Stimulated activated naive B cell treated with anti-CD40 and anti-IgM and Interleukin-4, amounts not matched to agents 10 μg/mL and 1 μg/mL and 100 μg/mL, for 72 hours (primary cell): ENCODE data around the gene TOMM5.
"Not testable (repeated sequence)": the region's sequence is repeated elsewhere in the genome, so short reads cannot be mapped to it uniquely, and the experiment has no call there.

ENCODE experiments used
- ATAC-seq, 2 donors: fragments of 150-1000 bp; cut with Tn5 transposase; replicated peaks; 2 replicates each; pipeline ENCODE4 v1.10.0; 2021; ENCODE audit warnings: moderate library complexity in 1 of 2
- DNase-seq: peaks from one replicate; pipeline ENCODE4 v3.0.0; 2021
- H3K27ac Mint-ChIP-seq: one replicate; pipeline ENCODE4 v1.8.0; 2022; ENCODE audit warnings: mild to moderate bottlenecking, mixed read lengths
- H3K27me3 Mint-ChIP-seq, 2 donors: one replicate each; pipeline ENCODE4 v1.8.0; 2022; ENCODE audit warnings: mixed read lengths in 2 of 2
- H3K36me3 Mint-ChIP-seq, 2 donors: one replicate each; pipeline ENCODE4 v1.8.0; 2022; ENCODE audit warnings: mixed read lengths in 2 of 2, mild to moderate bottlenecking in 1 of 2
- H3K4me1 Mint-ChIP-seq, 2 donors: one replicate each; pipeline ENCODE4 v1.8.0; 2022; ENCODE audit warnings: mixed read lengths in 2 of 2, mild to moderate bottlenecking in 1 of 2
- H3K4me3 Mint-ChIP-seq, 2 donors: one replicate each; pipeline ENCODE4 v1.8.0; 2022; ENCODE audit warnings: mild to moderate bottlenecking in 2 of 2, mixed read lengths in 2 of 2, moderate library complexity in 1 of 2
- H3K9me3 Mint-ChIP-seq, 2 donors: one replicate each; pipeline ENCODE4 v1.8.0; 2022; ENCODE audit warnings: mixed read lengths in 2 of 2, mild to moderate bottlenecking in 1 of 2

Gene TOMM5

DNA sequence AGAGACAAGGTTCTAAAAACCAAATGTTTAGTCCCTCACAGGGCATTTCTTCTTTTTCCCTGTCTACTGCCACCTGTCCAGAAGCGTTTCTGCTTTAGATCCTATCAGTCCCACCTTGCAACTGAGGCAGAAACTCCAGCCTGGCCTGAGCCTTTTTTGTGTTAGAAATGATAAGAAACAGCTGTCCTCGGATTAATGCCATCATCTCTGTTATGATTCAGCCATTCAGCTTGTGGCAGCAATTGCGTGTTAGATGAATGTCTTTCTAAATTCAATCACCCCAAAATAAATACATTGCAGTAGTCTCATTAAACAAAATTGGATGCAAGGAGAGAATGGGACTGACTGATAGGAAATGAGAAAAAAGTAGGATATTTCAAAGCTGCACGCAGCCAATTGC, 30.1 kb upstream of the TOMM5 start:
- Mint-ChIP-seq H3K9me3 (no peaks in the 10 kb centered on the region), H3K4me1 (peaks cover 2 to 4% of the 10 kb centered on the region in 2 donors), H3K27me3 (peaks cover 0 to 6% of the 10 kb centered on the region in 2 donors), H3K27ac (no peak overlapping the region), H3K4me3 (no peak overlapping the region), H3K36me3 (no peaks in the 10 kb centered on the region)
- ATAC-seq, result no peak
- no peak for DNase-seq

DNA sequence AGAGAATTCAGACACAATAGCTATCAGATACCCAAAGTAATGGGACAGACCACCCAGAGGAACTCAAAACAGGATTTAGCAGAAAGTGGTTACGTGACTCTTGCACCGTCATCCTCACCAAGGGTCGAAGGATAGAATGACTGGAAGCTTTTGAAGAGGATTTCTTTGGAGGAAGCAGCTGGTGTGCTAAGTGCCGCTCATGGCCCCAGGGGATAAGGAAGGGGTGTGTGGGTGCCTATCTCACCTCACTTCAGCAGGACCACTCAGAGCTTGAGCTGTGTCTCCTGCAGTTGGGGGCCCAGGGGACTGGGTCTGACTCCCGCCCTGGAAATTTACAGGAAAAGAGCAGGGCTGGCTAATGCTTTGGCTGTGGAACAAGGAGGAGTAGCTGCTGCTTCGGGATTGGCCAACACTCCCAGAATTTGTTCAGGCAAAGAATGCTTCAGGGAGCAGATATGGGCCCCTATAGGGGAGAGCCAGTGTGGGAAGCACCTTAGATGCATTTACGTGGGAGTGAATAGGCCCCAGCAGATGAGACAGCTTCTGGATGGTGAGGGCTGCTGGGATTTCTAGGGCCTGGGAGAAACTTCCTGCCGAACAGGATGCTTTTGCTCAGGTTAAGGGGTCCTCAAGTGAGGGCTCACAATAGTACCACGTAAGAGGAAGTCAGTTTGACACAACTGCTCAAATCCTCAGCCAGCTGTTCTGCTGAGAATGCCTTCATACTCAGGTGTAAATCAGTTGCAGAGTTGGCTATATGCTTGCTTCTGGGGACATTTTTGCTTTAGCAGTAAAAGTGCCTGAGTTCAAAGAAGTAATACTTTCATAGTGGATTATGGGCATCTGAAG, 29.1 kb upstream of the TOMM5 start:
- Mint-ChIP-seq H3K27me3 (peaks cover 0 to 6% of the 10 kb centered on the region in 2 donors), H3K4me3 (no peak overlapping the region), H3K36me3 (no peaks in the 10 kb centered on the region), H3K27ac (no peak overlapping the region), H3K4me1 (peaks cover 0 to 4% of the 10 kb centered on the region in 2 donors), H3K9me3 (no peaks in the 10 kb centered on the region)
- DNase-seq, result no peak
- no peak for ATAC-seq

DNA sequence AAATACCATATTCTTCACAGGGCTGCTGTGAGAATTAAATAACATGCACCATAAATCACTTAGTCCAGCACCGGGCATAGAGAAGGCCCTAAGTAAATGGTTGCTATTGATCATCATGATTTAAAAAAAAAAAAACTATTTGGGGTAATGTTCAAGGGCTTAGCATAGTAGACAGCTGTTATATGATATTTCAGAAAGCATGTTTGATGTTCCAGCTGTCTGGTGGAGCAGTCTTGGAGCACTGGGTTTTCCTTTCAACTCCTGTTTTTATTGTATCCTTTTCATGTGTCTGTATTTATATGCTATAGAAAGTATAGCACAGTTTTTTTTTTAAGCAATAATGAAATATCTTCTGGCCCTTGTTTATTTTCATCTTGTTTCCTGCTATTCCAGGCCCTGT, 28.0 kb upstream of the TOMM5 start:
- Mint-ChIP-seq H3K9me3 (no peaks in the 10 kb centered on the region), H3K4me1 (peaks cover 0 to 4% of the 10 kb centered on the region in 2 donors), H3K27ac (no peak overlapping the region), H3K27me3 (peaks cover 0 to 6% of the 10 kb centered on the region in 2 donors), H3K36me3 (no peaks in the 10 kb centered on the region), H3K4me3 (no peak overlapping the region)
- DNase-seq, result no peak
- ATAC-seq, result no peak

DNA sequence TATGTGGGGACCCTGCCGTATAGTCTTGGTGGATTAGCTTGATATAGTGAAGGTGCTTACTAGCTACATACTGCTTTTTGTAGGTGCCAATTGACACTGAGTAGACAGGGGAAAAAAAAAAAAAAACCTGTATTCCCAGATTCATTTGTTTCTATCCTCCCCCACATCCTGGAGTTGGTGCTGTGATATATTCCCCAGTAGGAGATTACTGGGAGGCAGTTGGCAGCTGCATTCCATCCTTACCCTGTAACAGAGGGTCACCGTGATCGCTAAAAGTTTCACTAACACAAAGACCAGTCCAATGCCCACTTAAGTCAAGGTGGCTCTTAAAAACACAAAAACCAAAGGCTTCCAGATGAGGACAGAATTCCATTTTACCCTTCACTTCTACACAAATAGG, 27.4 kb upstream of the TOMM5 start:
- peaks cover 0 to 4% of the 10 kb centered on the region in 2 donors for H3K4me1 Mint-ChIP-seq
- H3K4me3 Mint-ChIP-seq, result no peak overlapping the region
- DNase-seq, result no peak
- H3K36me3 Mint-ChIP-seq, result no peaks in the 10 kb centered on the region
- H3K27me3 Mint-ChIP-seq, result peaks cover 0 to 6% of the 10 kb centered on the region in 2 donors
- H3K9me3 Mint-ChIP-seq, result no peaks in the 10 kb centered on the region
- ATAC-seq, result no peak
- no peak overlapping the region for H3K27ac Mint-ChIP-seq

DNA sequence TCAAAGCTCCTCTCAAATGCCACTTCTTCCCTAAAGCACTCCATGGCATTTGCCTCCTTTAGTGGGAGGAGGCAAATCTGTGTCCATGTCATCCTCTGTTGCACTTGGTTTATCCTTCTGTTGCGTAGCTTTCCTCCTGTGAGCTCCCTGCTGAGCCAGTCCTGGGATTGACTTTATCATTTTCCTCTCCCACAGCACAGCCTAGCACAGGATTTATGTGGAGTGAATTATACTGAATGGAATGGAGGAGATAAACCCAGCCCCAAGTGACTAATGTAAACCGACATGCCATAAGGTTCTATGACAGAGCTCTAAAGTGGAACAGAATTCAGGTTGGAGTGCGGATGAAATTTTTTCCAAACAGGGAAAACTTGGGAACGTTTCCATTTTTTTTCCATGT, 26.4 kb upstream of the TOMM5 start:
- peaks cover 0 to 6% of the 10 kb centered on the region in 2 donors for H3K27me3 Mint-ChIP-seq
- no peaks in the 10 kb centered on the region for H3K9me3 Mint-ChIP-seq
- ATAC-seq, result no peak
- no peak for DNase-seq
- no peak overlapping the region for H3K27ac Mint-ChIP-seq
- H3K4me1 Mint-ChIP-seq, result peaks cover 0 to 4% of the 10 kb centered on the region in 2 donors
- H3K4me3 Mint-ChIP-seq, result no peak overlapping the region
- no peaks in the 10 kb centered on the region for H3K36me3 Mint-ChIP-seq

DNA sequence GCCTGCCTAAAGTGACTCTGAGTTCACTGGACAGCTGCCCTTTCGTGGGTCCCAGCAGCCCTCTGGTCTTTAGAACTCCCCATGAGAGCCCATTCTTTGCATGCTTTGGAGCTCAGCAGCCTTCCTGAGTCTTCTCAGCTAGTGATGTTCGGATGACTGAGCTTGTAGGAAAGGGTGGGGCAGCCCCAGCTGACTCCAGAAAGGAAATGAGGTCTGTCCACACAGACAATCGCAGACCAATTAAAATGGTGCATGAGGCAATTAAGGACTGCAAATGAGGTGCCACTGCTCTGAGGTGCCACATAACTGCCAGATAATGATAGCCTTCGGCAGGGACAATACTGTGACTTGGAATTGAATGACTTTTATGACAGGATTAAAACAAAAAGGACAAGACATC, 25.4 kb upstream of the TOMM5 start:
- peaks cover 0 to 4% of the 10 kb centered on the region in 2 donors for H3K4me1 Mint-ChIP-seq
- DNase-seq (no peak), ATAC-seq (no peak)
- H3K9me3 Mint-ChIP-seq, result no peaks in the 10 kb centered on the region
- no peaks in the 10 kb centered on the region for H3K36me3 Mint-ChIP-seq
- peaks cover 0 to 6% of the 10 kb centered on the region in 2 donors for H3K27me3 Mint-ChIP-seq
- no peak overlapping the region for H3K27ac Mint-ChIP-seq
- H3K4me3 Mint-ChIP-seq, result no peak overlapping the region

DNA sequence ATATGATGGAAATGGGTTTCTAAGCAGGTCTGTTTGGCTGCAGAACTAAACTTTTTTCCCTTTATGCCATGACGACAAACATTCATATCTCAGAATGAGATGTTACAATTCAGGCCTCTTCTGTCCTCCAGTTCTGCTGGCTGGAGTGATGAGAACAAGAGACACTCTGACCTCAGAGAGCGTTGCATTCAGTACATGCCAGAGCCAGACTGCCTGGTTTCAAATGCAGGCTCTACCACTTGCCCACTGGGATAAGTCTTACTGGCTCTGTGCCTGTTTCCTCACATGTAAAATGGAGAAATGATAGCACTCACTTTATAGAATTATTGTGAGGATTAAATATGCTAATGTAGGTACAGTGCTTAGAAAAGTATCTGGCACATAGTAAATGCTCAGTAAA, 24.8 kb upstream of the TOMM5 start:
- Mint-ChIP-seq H3K9me3 (no peaks in the 10 kb centered on the region), H3K4me1 (peaks cover 0 to 4% of the 10 kb centered on the region in 2 donors), H3K27ac (no peak overlapping the region), H3K36me3 (no peaks in the 10 kb centered on the region), H3K4me3 (no peak overlapping the region), H3K27me3 (peaks cover 0 to 6% of the 10 kb centered on the region in 2 donors)
- no peak for ATAC-seq
- DNase-seq, result no peak

DNA sequence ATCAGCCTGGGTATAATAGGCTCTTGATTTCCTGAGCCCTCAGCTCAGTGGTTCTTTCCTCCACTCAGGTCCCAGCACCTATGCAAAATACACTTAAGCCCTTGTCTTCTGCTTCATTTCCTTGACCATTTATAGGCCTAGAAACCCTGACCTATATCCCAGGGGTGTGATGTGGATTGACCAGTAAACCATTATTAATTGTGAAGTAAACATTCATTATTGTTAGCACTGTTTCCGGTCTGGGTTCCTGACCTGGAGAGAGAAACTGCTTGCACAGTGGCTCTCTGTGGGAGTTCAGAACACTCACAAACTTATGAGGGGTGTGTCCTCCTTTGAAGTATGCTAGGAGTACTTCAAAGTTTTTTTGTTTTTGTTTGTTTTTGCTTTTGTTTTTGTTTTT, 19.6 kb upstream of the TOMM5 start:
- ATAC-seq, result no peak
- H3K27me3 Mint-ChIP-seq, result peaks cover 9 to 10% of the 10 kb centered on the region in 2 donors
- no peak overlapping the region for H3K4me3 Mint-ChIP-seq
- H3K36me3 Mint-ChIP-seq, result no peaks in the 10 kb centered on the region
- H3K27ac Mint-ChIP-seq, result no peak overlapping the region
- H3K9me3 Mint-ChIP-seq, result no peaks in the 10 kb centered on the region
- H3K4me1 Mint-ChIP-seq, result peaks cover 0 to 6% of the 10 kb centered on the region in 2 donors
- no peak for DNase-seq

DNA sequence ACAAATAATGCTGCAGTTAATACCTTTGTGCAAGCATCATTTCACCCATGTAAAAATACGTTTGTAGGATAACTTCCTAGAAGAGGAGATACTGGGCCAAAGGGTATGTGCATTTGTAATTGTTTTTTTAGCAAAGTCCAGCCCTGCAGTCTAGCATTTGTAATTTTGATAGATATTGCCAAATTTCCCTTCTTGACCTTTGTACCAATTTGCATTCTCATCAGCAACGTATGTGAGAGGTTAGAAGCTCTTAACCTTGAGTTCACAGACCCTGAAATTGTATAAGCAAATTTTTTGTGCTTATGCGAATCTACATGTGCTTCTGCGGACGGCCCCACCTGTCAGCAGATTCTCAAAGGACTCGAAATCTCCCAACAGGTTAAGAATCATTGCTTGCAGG, 18.6 kb upstream of the TOMM5 start:
- Mint-ChIP-seq H3K4me3 (no peak overlapping the region), H3K27me3 (peaks cover 9 to 10% of the 10 kb centered on the region in 2 donors), H3K9me3 (no peaks in the 10 kb centered on the region), H3K4me1 (peaks cover 0 to 6% of the 10 kb centered on the region in 2 donors), H3K36me3 (no peaks in the 10 kb centered on the region), H3K27ac (no peak overlapping the region)
- ATAC-seq, result no peak
- DNase-seq, result no peak

DNA sequence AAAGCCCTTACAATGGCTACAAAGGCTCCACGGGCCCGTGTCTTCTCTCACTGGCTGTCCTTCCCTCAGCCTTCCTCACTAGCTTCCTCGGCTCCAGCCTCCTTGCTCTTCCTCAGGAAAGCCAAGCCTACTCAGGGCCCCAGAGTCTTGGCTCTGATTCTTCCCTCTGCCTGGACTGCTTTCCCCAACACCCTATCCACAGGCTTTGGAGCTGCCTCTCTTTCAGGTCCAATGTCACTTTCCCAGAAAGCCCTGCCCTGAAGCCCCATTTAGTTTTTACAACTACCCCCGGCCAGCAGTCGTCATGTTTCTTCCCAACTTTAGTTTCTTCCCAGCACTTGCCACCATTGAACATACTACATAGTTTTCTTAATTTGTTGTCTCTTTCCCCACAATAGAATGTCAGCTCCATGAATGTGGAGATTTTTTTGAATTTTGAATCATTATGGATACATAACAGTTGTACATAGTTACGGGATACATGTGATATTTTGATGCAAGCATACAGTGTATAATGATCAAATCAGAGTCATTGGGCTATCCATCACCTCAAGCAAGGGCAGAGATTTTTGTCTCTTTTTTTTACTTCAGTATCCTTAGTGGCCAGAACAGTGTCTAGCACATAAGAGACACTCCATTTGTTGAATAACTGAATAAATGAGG, 17.5 kb upstream of the TOMM5 start:
- no peak overlapping the region for H3K27ac Mint-ChIP-seq
- no peak overlapping the region for H3K4me3 Mint-ChIP-seq
- no peak for ATAC-seq
- no peaks in the 10 kb centered on the region for H3K9me3 Mint-ChIP-seq
- H3K27me3 Mint-ChIP-seq, result peaks cover 9 to 10% of the 10 kb centered on the region in 2 donors
- no peaks in the 10 kb centered on the region for H3K36me3 Mint-ChIP-seq
- peaks cover 0 to 6% of the 10 kb centered on the region in 2 donors for H3K4me1 Mint-ChIP-seq
- DNase-seq, result no peak

DNA sequence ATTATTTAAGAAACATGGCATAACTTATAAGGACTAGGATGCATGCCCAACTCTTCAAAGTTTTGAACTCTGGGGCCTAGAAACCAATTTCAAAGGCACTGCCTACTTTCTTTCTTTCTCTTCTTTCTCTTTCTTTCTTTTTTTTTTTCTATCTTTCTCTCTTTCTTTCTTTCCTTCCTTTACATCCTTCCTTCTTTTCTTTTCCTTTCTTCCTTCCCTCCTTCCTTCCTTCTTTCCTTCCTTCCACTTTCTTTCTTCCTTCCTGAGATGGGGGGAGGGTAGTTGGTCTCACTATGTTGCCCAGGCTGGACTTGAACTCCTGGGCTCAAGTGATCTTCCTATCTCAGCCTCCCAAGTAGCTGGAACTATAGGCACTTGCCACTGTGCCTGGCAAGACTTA, 15.9 kb upstream of the TOMM5 start:
- no peaks in the 10 kb centered on the region for H3K9me3 Mint-ChIP-seq
- peaks cover 14 to 16% of the 10 kb centered on the region in 2 donors for H3K27me3 Mint-ChIP-seq
- ATAC-seq (no peak), DNase-seq (no peak)
- H3K4me3 Mint-ChIP-seq, result no peak overlapping the region
- H3K4me1 Mint-ChIP-seq, result peaks cover 0 to 6% of the 10 kb centered on the region in 2 donors
- no peaks in the 10 kb centered on the region for H3K36me3 Mint-ChIP-seq
- no peak overlapping the region for H3K27ac Mint-ChIP-seq

DNA sequence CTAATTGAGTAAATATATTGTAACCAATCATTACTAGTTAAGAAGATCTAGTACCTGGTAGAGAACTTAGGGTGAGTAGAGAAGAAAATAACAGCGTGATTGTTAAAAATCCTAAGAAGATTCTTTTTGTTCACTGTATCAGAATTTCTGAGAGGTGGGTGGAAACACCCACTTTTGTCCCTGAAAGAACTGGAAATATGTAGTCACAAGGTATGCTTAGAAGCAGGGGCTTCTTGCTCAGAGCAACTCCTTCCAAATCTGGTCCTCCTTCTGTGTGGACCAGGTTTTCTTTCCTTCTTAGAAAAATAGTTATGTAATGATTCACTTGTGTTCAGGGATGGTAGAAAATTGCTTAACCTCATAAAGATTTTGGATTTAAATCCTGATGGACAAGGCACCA, 11.9 kb upstream of the TOMM5 start:
- no peak overlapping the region for H3K4me3 Mint-ChIP-seq
- H3K27me3 Mint-ChIP-seq, result peaks cover 16 to 36% of the 10 kb centered on the region in 2 donors
- peaks cover 0 to 6% of the 10 kb centered on the region in 2 donors for H3K4me1 Mint-ChIP-seq
- H3K36me3 Mint-ChIP-seq, result no peaks in the 10 kb centered on the region
- no peak for DNase-seq
- ATAC-seq, result no peak
- H3K27ac Mint-ChIP-seq, result no peak overlapping the region
- H3K9me3 Mint-ChIP-seq, result no peaks in the 10 kb centered on the region

DNA sequence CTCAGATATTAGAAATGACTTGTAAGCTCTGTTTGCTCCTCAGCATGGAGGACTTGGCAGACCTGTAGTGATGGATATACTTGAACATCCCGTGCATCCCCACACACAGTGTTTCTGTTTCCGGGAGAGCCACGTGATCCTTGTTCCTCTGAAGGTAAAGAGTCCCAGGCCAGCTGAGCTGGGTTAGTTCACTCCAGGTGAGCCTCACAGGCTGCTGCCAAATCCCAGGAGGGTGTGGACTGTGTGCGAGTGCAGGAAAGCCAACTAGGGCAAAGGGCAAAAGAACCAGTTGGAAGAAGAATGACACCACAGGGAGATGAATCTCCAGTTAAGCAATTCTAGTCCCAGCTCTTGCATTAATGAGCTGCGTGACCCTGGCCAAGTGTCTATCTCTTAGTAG, 10.4 kb upstream of the TOMM5 start:
- no peak overlapping the region for H3K27ac Mint-ChIP-seq
- no peaks in the 10 kb centered on the region for H3K9me3 Mint-ChIP-seq
- peaks cover 15 to 34% of the 10 kb centered on the region in 2 donors for H3K27me3 Mint-ChIP-seq
- H3K4me1 Mint-ChIP-seq, result peaks cover 0 to 5% of the 10 kb centered on the region in 2 donors
- H3K4me3 Mint-ChIP-seq, result no peak overlapping the region
- no peaks in the 10 kb centered on the region for H3K36me3 Mint-ChIP-seq
- ATAC-seq, result no peak
- DNase-seq, result no peak

DNA sequence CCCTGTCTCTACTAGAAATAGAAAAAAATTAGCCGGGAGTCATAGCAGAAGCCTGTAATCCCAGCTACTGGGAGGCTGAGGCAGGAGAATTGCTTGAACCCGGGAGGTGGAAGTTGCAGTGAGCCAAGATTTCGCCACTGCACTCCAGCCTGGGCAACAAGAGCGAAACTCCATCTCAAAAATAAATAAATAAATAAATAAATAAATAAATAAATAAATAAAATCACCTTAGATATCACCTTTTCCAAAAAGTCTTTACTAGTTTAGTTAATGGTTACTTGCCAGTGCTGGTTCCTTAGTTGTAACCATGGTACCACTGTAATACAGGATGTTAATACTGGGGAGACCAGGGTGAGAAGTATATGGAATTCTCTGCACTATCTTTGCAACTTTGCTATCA, 9.7 kb upstream of the TOMM5 start:
- H3K27me3 Mint-ChIP-seq, result peaks cover 15 to 34% of the 10 kb centered on the region in 2 donors
- H3K27ac Mint-ChIP-seq, H3K4me1 Mint-ChIP-seq, DNase-seq, H3K36me3 Mint-ChIP-seq, H3K9me3 Mint-ChIP-seq, ATAC-seq, H3K4me3 Mint-ChIP-seq: not testable (repeated sequence)

DNA sequence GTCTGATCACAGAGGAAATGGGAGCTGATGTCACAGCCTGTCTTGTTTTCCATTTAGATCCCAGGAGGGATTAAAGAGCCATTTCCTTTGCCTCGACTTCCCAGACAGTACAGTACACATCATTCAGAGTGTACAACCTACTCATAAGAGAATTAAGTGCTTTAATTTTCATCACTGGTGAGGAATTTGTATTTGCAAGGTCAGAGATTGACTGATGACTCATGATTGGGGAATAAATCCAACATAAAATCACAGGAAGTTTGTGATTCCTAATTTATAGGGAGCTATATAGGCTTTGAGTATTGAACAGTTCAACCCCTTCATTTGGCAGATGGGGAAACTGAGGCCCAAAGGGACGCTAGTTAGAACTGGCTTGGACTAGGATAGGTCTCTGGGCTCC, 4.1 kb upstream of the TOMM5 start:
- DNase-seq (no peak), ATAC-seq (no peak)
- H3K27ac Mint-ChIP-seq, result no peak overlapping the region
- H3K9me3 Mint-ChIP-seq, result no peaks in the 10 kb centered on the region
- peaks cover 5 to 15% of the 10 kb centered on the region in 2 donors for H3K27me3 Mint-ChIP-seq
- H3K36me3 Mint-ChIP-seq, result peaks cover 3 to 6% of the 10 kb centered on the region in 2 donors
- H3K4me3 Mint-ChIP-seq, result no peak overlapping the region
- peaks cover 7 to 15% of the 10 kb centered on the region in 2 donors for H3K4me1 Mint-ChIP-seq
